ENCODE data around the gene CXCL6. TPM values are rescaled to one million over a fixed set of nuclear protein-coding genes. Genes with fewer than 3 reads are reported as not detected.

CXCL6 gene
- total RNA-seq, 1 experiment from 2014 or later = not detected

- TF ChIP-seq ATF3 (IDR thresholded peaks at IDR 0.05) (no peak), EGR1 (IDR thresholded peaks at IDR 0.05; ENCODE audit: low read depth) (no peak), RAD21 (IDR thresholded peaks at IDR 0.05; ENCODE audit: low read depth) (no peak), POLR2A (IDR thresholded peaks at IDR 0.05; ENCODE audit: borderline replicate concordance, extremely low read depth, insufficient read depth, insufficient read length) (no peak)
- intact Hi-C loops (cut with micrococcal nuclease) = loop anchor here (1.0 to 10.0 kb wide), 3 partner anchors 136 to 520 kb away; no protein-coding TSS in a partner anchor
- Histone ChIP-seq H3K36me3 (ENCODE audit: control insufficient read depth in 1 of 2, insufficient read depth in 2 of 2, low read length in 2 of 2) (no peaks in the 10 kb centered on the region), H3K4me2 (ENCODE audit: low read length) (no peak overlapping the region), H3K9me3 (ENCODE audit: control insufficient read depth in 1 of 2, insufficient read depth in 1 of 2, low read depth in 1 of 2, low read length in 2 of 2) (no peaks in the 10 kb centered on the region), H2AFZ (ENCODE audit: low read depth, low read length, poor library complexity, severe bottlenecking) (peak overlapping the region; percentile 81), H3K4me3 (replicated peaks in 1 of 2; ENCODE audit: low read depth in 1 of 2, low read length in 2 of 2) (no peak overlapping the region), H3K9me2 (ENCODE audit: insufficient read depth) (no peaks in the 10 kb centered on the region), H3K27me3 (ENCODE audit: insufficient read depth, low read length) (no peaks in the 10 kb centered on the region), H3K27ac (ENCODE audit: low read depth, low read length) (no peak overlapping the region), H4K20me1 (ENCODE audit: insufficient read depth) (no peaks in the 10 kb centered on the region), H3K79me2 (ENCODE audit: insufficient read depth, low read length) (no peaks in the 10 kb centered on the region), H3K9ac (ENCODE audit: low read length) (no peak overlapping the region), H3K4me1 (ENCODE audit: control insufficient read depth in 1 of 2, insufficient read depth in 2 of 2, low read length in 2 of 2) (peaks cover 0 to 13% of the 10 kb centered on the region in 2 experiments; a peak in 3 of 4 replicates)
- no peak for ATAC-seq
- no TSS peak for BruUV-seq (replicated peaks)
- RAD21 ChIA-PET (ENCODE audit: low non-redundant PET in 1 of 2, low total read pairs in 2 of 2, uncharacterized antibody in 2 of 2, unreplicated experiment in 2 of 2) = interaction anchor here in 1 of 2 experiments (0.6 to 1.3 kb wide), 5 partner anchors 46 to 270 kb away, joined by 3 to 4 read pairs (median 3); no protein-coding TSS in a partner anchor
- DNase-seq (ENCODE audit: low read depth, low spot score) = no peak
- POLR2A ChIA-PET = interaction anchor here (0.8 to 1.1 kb wide), 2 partner anchors 157 to 269 kb away, joined by 3 to 4 read pairs; no protein-coding TSS in a partner anchor
- CTCF ChIA-PET = interaction anchor here (0.6 to 1.6 kb wide), 20 partner anchors 9 to 524 kb away, joined by 3 to 19 read pairs (median 5); partner anchors contain the start of gene CXCL8
These were observed 28.5 kb downstream of the CXCL6 start for GRCh38 chr4:73864961-73865360.

DNA sequence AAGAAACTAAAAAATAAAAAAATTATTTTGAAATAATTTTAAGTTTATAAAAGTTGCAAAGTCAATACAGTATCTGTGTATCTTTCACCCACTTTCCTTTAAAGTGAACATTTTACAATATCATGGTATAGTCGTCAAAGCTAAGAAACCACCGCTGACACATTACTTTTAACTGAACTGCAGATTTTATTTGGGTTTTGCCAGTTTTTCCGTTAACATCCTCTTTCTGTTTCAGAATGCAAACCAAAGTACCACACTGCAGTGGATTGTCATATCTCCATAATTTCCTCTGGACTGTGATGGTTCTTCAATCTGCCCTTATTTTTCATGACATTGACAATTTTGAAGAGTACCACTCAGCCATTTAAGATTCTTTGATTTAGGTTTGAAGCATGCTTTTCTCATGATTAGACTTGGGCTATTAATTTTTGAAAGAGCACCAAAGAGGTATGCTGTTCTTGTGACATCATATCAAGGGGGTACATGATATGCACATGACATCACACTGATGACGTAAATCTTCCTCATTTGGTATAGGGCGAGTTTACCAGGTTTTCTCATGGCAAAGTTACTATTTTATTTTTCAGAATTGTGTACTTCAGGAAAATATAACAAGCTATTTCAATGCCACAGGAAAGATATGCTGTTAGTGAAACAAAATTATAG, 29.1 kb downstream of the CXCL6 start:
- H4K20me1 ChIP-seq (ENCODE audit: insufficient read depth) = no peaks in the 10 kb centered on the region
- peaks cover 0 to 13% of the 10 kb centered on the region in 2 experiments; a peak in 3 of 4 replicates for H3K4me1 ChIP-seq (ENCODE audit: control insufficient read depth in 1 of 2, insufficient read depth in 2 of 2, low read length in 2 of 2)

More for the DNA sequence above, 29.1 kb downstream of the CXCL6 start:
- no peaks in the 10 kb centered on the region for H3K9me2 ChIP-seq (ENCODE audit: insufficient read depth)
- H3K4me2 ChIP-seq (ENCODE audit: low read length) = no peak overlapping the region
- H3K9ac ChIP-seq (ENCODE audit: low read length) = no peak overlapping the region
- CTCF ChIA-PET = interaction anchor here (1.6 kb wide), 1 partner anchor 292 kb away, joined by 4 read pairs; no protein-coding TSS in a partner anchor
- ATAC-seq = no peak
- BruUV-seq (replicated peaks) = no TSS peak
- H2AFZ ChIP-seq (ENCODE audit: low read depth, low read length, poor library complexity, severe bottlenecking) = no peak overlapping the region
- RAD21 ChIA-PET (ENCODE audit: low non-redundant PET in 1 of 2, low total read pairs in 2 of 2, uncharacterized antibody in 2 of 2, unreplicated experiment in 2 of 2) = interaction anchor here in 1 of 2 experiments (1.3 kb wide), 1 partner anchor 136 kb away, joined by 4 read pairs; no protein-coding TSS in a partner anchor
- no peaks in the 10 kb centered on the region for H3K27me3 ChIP-seq (ENCODE audit: insufficient read depth, low read length)
- no peaks in the 10 kb centered on the region for H3K79me2 ChIP-seq (ENCODE audit: insufficient read depth, low read length)
- no peak for DNase-seq (ENCODE audit: low read depth, low spot score)
- no peak overlapping the region for H3K27ac ChIP-seq (ENCODE audit: low read depth, low read length)
- H3K36me3 ChIP-seq (ENCODE audit: control insufficient read depth in 1 of 2, insufficient read depth in 2 of 2, low read length in 2 of 2) = no peaks in the 10 kb centered on the region
- POLR2A ChIA-PET = no interaction called here
- intact Hi-C loops (cut with micrococcal nuclease) = loop anchor here (2.0 to 10.0 kb wide), 3 partner anchors 203 to 521 kb away; no protein-coding TSS in a partner anchor
- TF ChIP-seq EZH2phosphoT487 (IDR thresholded peaks at IDR 0.05; ENCODE audit: borderline replicate concordance) (no peak), ELF1 (IDR thresholded peaks at IDR 0.05; ENCODE audit: borderline replicate concordance, low read depth) (no peak), SP1 (IDR thresholded peaks at IDR 0.05; ENCODE audit: low read depth) (no peak), CTCF (IDR thresholded peaks at IDR 0.05 in 2 of 3, conservative IDR thresholded peaks at IDR 0.05 in 1 of 3; ENCODE audit: borderline replicate concordance in 1 of 3, insufficient read depth in 1 of 3, low read depth in 2 of 3, low read length in 2 of 3) (no peak), FOSL1 (IDR thresholded peaks at IDR 0.05; ENCODE audit: low read depth) (no peak), ZFX (IDR thresholded peaks at IDR 0.05) (no peak), EZH2 (IDR thresholded peaks at IDR 0.05) (no peak), EGR1 (IDR thresholded peaks at IDR 0.05; ENCODE audit: low read depth) (no peak), ATF3 (IDR thresholded peaks at IDR 0.05) (no peak), MAX (IDR thresholded peaks at IDR 0.05) (no peak), RAD21 (IDR thresholded peaks at IDR 0.05; ENCODE audit: low read depth) (no peak), YY1 (IDR thresholded peaks at IDR 0.05; ENCODE audit: extremely low read depth, insufficient replicate concordance, low read depth, low read length) (no peak), POLR2A (IDR thresholded peaks at IDR 0.05; ENCODE audit: borderline replicate concordance, extremely low read depth, insufficient read depth, insufficient read length) (no peak), SIN3A (IDR thresholded peaks at IDR 0.05; ENCODE audit: low read depth) (no peak), CEBPB (IDR thresholded peaks at IDR 0.05; ENCODE audit: low read depth) (no peak)
- H3K4me3 ChIP-seq (replicated peaks in 1 of 2; ENCODE audit: low read depth in 1 of 2, low read length in 2 of 2) = no peak overlapping the region
- H3K9me3 ChIP-seq (ENCODE audit: control insufficient read depth in 1 of 2, insufficient read depth in 1 of 2, low read depth in 1 of 2, low read length in 2 of 2) = no peaks in the 10 kb centered on the region

All from HCT116 (cell line).